NT2/D1 (cell line): ENCODE data around the gene HSF5.

ENCODE experiments used
- SUZ12 ChIP-seq: IDR thresholded peaks from 2 replicates; pipeline ENCODE4 v1.6.1; 2011; ENCODE audit not compliant: insufficient read length, insufficient read depth; ENCODE audit errors: extremely low read depth
- YY1 ChIP-seq: IDR thresholded peaks from 2 replicates; pipeline ENCODE4 v1.6.1; 2011; ENCODE audit not compliant: insufficient read length, insufficient read depth
- ZNF274 ChIP-seq: IDR thresholded peaks from 2 replicates; pipeline ENCODE4 v1.6.1; 2011; ENCODE audit warnings: mild to moderate bottlenecking, low read depth, low read length

DNA sequence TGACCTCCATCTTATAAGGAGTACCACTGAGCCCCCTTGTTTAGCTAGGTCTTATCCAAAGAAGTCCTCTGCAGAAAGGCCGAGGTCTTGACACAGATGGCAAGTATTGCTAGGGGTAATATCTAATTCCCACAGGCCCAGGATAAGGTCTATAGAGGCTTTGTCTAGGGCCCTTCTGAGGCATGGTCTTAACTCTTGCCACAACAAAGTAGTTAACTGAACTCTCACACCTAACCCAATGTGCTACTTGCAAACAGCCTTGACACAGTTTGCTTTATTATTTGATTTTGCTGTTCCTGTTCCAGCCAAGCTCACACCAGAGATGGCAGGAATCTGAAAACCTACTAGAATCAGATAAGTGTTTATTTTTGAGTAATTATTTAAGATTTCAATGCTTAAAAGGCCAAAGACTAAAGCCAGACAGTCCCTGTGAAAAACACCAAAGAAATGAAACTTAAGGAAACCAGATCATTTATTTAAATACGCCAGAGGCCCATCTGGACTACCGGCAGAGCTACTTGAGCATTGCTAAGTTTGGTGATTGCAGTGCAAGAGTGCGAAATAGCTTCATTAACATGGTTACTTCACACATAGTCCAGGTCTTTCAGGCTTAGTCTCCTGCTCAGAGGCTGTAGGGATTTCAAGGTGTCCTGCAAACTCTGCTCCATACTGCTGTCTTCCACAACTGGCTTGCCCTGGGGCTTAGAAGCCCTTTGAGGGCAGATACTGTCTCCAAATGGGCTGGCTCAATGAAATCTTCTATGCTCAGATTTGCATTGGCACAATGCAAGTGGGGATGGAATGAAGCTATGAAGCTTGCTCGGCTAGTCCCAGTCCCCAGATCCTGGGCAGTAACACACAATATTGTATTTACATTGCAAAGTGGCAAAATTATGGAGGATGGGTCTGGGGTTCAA, 107.7 kb downstream of the HSF5 start:
- TF ChIP-seq YY1 (no peak), ZNF274 (no peak), SUZ12 (no peak)
